ENCODE data around the gene CHSY1. TPM values are rescaled to one million over a fixed set of nuclear protein-coding genes. Genes with fewer than 3 reads are reported as not detected.
A peak's percentile ranks its signal among the peaks of the same experiment; 100 is the strongest.

CHSY1 gene
- total and polyA plus RNA-seq, 7 donors = 1.8 to 13.6 (median 11.2) TPM

DNA sequence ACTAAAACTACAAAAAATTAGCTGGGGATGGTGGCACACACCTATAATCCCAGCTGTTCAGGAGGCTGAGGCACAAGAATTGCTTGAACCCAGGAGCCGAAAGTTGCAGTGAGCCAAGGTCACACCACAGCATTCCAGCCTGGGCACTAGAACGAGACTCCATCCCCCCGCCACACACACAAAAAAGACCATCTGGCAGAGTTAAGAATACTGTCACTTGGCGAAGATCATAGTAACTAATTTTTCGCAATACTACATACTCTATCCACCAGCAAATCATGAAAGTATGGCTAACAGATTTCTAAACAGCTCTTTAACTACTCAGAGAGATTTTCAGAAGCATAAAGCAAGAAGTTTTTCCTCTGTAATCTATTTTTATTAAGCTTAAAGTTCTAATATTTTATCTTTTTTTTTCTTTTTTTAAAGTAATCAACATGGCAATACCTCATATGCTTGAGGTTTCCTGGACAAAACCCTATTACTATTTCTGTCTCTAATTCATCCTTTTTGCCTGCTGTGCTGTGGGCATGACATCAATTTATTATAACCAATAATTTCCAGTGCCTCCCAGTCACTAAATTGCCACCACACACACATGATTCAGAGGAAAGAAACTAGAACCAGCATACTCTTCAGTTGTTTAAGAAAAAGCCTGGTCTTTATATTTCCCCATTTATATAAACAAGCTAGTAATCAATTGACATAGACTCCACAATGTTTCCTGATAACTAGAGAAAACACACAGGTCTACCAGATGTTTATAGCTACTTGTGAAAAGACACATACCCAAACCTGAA is 46.9 kb downstream of the CHSY1 start:
- no peak for DNase-seq
- Histone ChIP-seq H3K27ac (no peak overlapping the region), H3K4me3 (no peak overlapping the region), H3K27me3 (no peaks in the 10 kb centered on the region), H3K36me3 (no peaks in the 10 kb centered on the region), H3K9me3 (no peaks in the 10 kb centered on the region), H3K4me1 (peaks cover 0 to 53% (median 34%) of the 10 kb centered on the region in 4 donors)
- TF ChIP-seq, protein P1, sequence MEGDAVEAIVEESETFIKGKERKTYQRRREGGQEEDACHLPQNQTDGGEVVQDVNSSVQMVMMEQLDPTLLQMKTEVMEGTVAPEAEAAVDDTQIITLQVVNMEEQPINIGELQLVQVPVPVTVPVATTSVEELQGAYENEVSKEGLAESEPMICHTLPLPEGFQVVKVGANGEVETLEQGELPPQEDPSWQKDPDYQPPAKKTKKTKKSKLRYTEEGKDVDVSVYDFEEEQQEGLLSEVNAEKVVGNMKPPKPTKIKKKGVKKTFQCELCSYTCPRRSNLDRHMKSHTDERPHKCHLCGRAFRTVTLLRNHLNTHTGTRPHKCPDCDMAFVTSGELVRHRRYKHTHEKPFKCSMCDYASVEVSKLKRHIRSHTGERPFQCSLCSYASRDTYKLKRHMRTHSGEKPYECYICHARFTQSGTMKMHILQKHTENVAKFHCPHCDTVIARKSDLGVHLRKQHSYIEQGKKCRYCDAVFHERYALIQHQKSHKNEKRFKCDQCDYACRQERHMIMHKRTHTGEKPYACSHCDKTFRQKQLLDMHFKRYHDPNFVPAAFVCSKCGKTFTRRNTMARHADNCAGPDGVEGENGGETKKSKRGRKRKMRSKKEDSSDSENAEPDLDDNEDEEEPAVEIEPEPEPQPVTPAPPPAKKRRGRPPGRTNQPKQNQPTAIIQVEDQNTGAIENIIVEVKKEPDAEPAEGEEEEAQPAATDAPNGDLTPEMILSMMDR (IDR thresholded peaks at IDR 0.05) = no peak
- TF ChIP-seq POLR2AphosphoS5 (IDR thresholded peaks at IDR 0.05) (no peak), POLR2A (IDR thresholded peaks at IDR 0.05) (no peak)
- intact Hi-C loops (cut with DNase I) = no loop called here
- WGBS, 2 donors = 72 to 86% methylated on average over 5 of the region's 5 CpGs

DNA sequence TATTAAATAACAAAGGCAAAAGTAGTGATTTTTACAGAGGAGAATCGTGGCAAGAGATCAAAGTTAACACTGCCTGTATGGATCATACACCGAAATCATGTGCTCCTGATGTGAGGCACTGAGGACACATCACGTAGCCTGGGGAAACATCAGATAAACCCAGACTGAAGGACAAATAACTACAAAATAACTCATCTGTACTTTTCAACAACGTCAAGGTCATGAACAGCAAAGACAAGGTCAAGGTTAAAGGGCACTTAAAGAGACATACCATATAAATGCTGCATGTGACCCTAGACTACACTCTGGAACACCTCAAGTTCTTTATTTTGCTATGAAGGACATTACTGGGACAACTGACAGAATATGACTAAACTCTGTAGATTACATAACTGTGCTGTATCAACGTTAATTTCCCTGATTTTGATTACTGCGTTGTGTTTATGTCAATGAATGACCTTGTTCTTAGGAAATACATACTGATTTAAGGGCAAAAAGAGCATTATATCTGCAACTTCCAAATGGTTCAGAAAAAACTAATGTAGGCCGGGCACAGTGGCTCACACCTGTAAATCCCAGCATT is 48.1 kb downstream of the CHSY1 start:
- H3K27me3 ChIP-seq = no peaks in the 10 kb centered on the region
- intact Hi-C loops (cut with DNase I) = no loop called here
- WGBS, 2 donors = 81 to 86% methylated on average over 7 of the region's 7 CpGs
- no peak overlapping the region for H3K4me3 ChIP-seq
- H3K4me1 ChIP-seq = peaks cover 0 to 52% (median 31%) of the 10 kb centered on the region in 4 donors
- no peaks in the 10 kb centered on the region for H3K9me3 ChIP-seq
- DNase-seq = no peak
- TF ChIP-seq POLR2AphosphoS5 (IDR thresholded peaks at IDR 0.05) (no peak), POLR2A (IDR thresholded peaks at IDR 0.05) (no peak), EP300 (IDR thresholded peaks at IDR 0.05) (no peak)
- TF ChIP-seq, protein P1 (IDR thresholded peaks at IDR 0.05) = no peak
- H3K27ac ChIP-seq = no peak overlapping the region
- no peaks in the 10 kb centered on the region for H3K36me3 ChIP-seq

DNA sequence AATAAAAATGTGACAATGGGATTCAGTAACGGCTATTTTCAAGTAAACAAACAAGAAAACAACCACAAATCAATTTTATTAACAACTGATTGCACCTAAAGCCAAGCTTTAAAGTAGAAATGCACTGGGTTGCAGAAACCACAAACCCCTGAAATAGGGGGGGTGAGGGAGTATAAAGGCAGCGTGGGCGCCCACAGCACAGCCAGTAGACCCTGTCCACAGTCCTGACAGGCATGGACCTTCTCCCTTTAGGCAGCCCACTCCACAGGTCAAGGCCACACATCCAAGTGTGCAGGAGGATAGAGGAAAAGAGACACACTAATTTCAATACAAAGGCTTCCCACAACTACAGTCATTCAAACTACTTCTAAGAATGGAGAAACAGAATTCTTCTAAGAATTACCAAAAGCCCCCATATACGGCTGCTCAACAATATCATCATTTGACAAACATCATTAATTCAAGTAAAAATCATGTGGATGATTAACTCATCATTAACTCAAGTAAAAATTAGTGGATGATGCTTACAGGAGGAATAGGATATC is 48.7 kb downstream of the CHSY1 start:
- WGBS, 2 donors = 62 to 82% methylated on average over 4 of the region's 4 CpGs
- H3K36me3 ChIP-seq = no peaks in the 10 kb centered on the region
- no peak overlapping the region for H3K4me3 ChIP-seq
- no peaks in the 10 kb centered on the region for H3K9me3 ChIP-seq
- H3K4me1 ChIP-seq = peaks cover 0 to 51% (median 31%) of the 10 kb centered on the region in 4 donors
- no peak overlapping the region for H3K27ac ChIP-seq
- TF ChIP-seq POLR2A (IDR thresholded peaks at IDR 0.05) = no peak
- TF ChIP-seq POLR2AphosphoS5 (IDR thresholded peaks at IDR 0.05) = no peak
- no peak for TF ChIP-seq EP300 (IDR thresholded peaks at IDR 0.05)
- TF ChIP-seq, protein P1 (IDR thresholded peaks at IDR 0.05) = no peak
- no peaks in the 10 kb centered on the region for H3K27me3 ChIP-seq
- no peak for DNase-seq
- intact Hi-C loops (cut with DNase I) = no loop called here

DNA sequence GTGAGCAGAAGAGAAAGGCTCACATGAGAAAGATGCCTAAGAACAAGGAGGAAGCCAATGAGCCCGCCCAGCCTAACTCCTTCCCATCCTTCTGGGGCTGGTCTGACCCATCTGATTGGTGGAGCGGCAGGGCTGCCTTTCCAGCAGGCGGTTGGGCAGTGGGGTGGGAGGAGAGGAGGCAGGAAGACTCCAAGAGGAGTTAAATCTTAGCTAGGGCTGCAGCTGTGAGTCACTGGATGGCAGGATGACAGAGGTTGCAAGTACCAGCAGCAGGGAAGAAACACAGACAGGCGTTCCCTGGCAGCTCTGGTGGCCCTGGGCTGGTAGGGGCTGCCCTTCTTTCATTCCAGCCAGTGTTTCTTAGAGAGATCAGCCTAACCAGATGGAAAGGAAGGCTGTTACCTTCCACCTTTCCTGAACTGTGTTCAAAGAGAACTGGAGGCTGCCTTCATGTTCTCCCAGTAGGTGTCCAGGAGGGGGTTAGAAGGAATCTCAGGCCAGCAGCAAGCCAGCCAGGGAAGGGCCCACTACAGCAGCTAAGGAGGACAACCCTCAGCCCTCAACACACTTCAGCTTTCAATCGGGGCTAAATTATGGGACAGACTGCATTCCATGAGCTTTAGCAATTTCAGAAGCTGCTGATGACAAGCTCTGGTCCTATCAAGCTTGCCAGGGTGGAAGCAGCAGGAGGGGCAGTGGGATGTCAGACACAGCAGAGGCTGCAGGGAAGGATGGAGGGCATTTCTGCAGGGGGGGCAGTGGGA is 50.3 kb downstream of the CHSY1 start:
- TF ChIP-seq POLR2A (IDR thresholded peaks at IDR 0.05) = no peak
- peak in 2 of 4 donors; percentile 52 to 61 for TF ChIP-seq POLR2AphosphoS5 (IDR thresholded peaks at IDR 0.05)
- H3K4me3 ChIP-seq = no peak overlapping the region
- intact Hi-C loops (cut with DNase I) = no loop called here
- 57 to 74% methylated on average over 5 of the region's 5 CpGs for WGBS, 2 donors
- H3K4me1 ChIP-seq = peaks cover 0 to 46% (median 28%) of the 10 kb centered on the region in 4 donors
- no peaks in the 10 kb centered on the region for H3K9me3 ChIP-seq
- DNase-seq = peak; percentile 96
- H3K27ac ChIP-seq = peak overlapping the region; percentile 57 to 74 (median 66)
- no peaks in the 10 kb centered on the region for H3K36me3 ChIP-seq
- H3K27me3 ChIP-seq = no peaks in the 10 kb centered on the region

DNA sequence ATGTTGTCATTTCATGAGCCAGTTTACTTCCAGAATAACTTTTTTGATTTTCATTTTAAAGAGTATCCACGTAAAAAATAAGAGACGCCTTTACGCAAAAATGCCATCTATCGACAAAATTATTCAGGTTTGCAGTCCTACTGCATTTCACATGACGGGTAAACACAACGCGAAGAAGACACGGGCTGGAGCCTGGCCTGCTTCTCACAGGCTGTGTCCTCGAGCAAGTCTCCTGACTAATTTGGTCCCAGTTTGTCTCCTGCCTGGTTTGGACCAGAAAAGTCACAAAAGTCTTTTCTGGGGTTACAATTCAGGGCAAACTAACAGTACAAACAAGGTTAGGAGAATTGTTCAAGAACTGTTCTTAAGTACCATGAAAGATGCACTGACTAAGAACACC is 51.7 kb downstream of the CHSY1 start:
- H3K4me3 ChIP-seq = no peak overlapping the region
- intact Hi-C loops (cut with DNase I) = no loop called here
- DNase-seq = no peak
- WGBS, 2 donors = 87 to 88% methylated on average over 9 of the region's 9 CpGs
- H3K4me1 ChIP-seq = peaks cover 0 to 46% (median 28%) of the 10 kb centered on the region in 4 donors
- H3K9me3 ChIP-seq = no peaks in the 10 kb centered on the region
- no peaks in the 10 kb centered on the region for H3K27me3 ChIP-seq
- H3K27ac ChIP-seq = peak overlapping the region; percentile 2 to 74 (median 66)
- TF ChIP-seq, protein P1 (IDR thresholded peaks at IDR 0.05) = no peak
- TF ChIP-seq EP300 (IDR thresholded peaks at IDR 0.05) = no peak
- TF ChIP-seq POLR2A (IDR thresholded peaks at IDR 0.05) = no peak
- TF ChIP-seq POLR2AphosphoS5 (IDR thresholded peaks at IDR 0.05) = no peak
- H3K36me3 ChIP-seq = no peaks in the 10 kb centered on the region
